ENCODE data around the gene DDX31.

Gene DDX31

GRCh38 chr9:132673355-132673754 lies 3.6 kb upstream of the DDX31 start:
- no peak for DNase-seq (ENCODE audit: low read depth in 2 of 2)

- no peak for DNase-seq (ENCODE audit: low read depth in 2 of 2)
These were observed 2.6 kb upstream of the DDX31 start for GRCh38 chr9:132672413-132672690.

- no peak for DNase-seq (ENCODE audit: low read depth in 2 of 2)
These were observed 2.0 kb upstream of the DDX31 start for GRCh38 chr9:132671620-132672412.

DNA sequence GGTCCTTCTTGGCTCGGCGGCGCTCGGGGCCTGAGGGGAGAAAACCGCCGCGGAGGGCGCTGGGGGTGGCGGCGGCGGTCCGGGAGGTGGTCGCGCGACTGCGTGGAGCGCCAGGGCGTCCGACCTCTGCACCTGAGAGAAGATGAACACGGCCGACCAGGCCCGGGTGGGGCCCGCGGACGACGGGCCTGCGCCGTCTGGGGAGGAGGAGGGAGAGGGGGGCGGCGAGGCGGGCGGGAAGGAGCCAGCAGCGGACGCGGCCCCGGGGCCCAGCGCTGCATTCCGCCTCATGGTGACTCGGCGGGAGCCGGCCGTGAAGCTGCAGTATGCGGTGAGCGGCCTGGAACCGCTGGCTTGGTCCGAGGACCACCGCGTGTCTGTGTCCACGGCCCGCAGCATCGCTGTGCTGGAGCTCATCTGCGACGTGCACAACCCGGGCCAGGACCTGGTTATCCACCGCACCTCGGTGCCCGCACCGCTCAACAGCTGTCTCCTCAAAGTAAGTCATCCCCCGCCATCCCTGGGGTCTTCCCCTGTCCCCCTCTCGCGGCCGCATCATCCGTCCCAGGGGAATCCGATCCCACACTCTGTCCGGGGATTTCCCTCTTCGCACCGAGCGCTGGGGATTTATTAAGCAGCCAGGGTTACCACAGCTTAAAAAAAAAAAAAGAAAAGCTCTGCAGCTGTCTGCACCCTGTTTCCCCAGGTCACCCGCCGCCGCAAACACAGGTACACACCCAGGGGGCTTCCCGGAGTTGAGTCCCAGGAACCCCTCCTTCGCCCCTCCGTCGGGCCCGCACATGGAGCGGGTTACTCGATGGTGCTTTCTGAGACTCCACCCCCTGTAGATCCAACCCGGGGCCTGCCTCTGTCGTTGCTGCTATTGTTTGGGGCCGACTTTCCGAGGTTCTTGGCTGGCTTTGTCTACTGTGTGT lies 941 bp upstream of the DDX31 start, which contains the start of gene GTF3C4:
Gene GTF3C4 (plus strand): TSS at position 8 of the 935 bp plus-strand sequence. CDS start 135 bp downstream, at position 143.
- DNase-seq (ENCODE audit: low read depth in 2 of 2): peak; percentile 13 to 14

GRCh38 chr9:132669319-132669697 lies 475 bp downstream of the DDX31 start:
- DNase-seq (ENCODE audit: low read depth in 2 of 2): no peak

DNA sequence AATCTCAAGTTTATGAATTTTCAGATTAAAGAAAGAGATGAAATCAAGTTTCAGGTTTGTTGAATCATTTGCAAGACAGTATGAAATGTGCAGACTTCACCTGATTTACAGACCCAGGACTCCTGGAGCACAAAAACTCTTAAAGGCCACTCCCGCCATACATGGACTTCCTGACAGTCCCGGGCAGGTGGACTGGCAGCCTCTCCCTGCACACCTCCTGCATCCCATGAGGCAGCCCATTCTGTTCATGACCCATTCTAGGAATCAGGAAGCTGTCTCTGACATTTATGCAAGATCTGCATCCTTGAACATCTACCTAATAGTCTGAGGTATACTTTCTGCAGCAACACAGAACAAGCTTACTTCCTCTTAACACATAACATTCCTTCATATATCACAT lies 5.9 kb downstream of the DDX31 start:
- no peak for DNase-seq (ENCODE audit: low read depth in 2 of 2)

GRCh38 chr9:132663117-132663516 lies 6.7 kb downstream of the DDX31 start:
- DNase-seq (ENCODE audit: low read depth in 2 of 2): no peak

- no peak for DNase-seq (ENCODE audit: low read depth in 2 of 2)
These were observed 7.4 kb downstream of the DDX31 start for GRCh38 chr9:132662152-132662945.

DNA sequence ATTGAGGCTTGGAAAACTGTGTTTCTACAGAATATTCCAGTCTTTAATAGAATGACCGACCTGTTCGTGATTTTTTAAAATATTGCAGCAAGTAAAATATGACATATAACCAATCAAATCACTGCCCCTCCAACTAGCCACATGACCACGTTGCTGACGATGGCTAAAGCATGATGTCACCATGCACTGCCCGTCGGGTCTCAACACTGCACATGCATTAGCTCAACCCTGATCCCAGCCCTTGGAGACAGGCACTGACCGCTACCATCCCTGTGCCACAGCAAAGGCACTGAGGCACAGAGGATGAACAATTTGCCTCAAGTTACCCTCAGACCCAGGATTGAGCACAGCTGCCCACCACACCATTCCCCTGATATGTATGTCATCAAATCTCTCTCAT lies 13.5 kb downstream of the DDX31 start:
- DNase-seq (ENCODE audit: low read depth in 2 of 2): no peak

DNA sequence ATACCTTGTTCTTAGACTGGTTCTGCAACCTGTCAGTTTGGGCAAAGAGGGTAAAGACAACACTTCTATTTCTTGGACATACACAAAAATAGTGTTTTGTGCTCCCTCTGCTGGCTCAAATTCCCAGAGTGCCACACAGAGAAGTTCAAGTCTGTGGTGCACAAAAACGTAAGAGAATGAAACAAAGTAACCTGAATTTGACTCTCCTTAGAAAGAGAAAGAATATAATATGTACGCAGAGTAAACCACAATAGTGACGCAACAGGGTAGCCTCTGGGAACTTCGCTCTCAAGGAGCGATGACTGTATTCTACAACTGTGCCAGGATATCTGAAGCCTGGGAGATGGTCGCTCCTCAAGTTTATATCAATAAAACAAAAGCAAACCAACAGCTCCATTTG lies 18.5 kb downstream of the DDX31 start:
- DNase-seq (ENCODE audit: low read depth in 2 of 2): no peak

GRCh38 chr9:132648685-132649084 lies 21.1 kb downstream of the DDX31 start:
- DNase-seq (ENCODE audit: low read depth in 2 of 2): no peak

- no peak for DNase-seq (ENCODE audit: low read depth in 2 of 2)
These were observed 21.5 kb downstream of the DDX31 start for GRCh38 chr9:132648283-132648682.

DNA sequence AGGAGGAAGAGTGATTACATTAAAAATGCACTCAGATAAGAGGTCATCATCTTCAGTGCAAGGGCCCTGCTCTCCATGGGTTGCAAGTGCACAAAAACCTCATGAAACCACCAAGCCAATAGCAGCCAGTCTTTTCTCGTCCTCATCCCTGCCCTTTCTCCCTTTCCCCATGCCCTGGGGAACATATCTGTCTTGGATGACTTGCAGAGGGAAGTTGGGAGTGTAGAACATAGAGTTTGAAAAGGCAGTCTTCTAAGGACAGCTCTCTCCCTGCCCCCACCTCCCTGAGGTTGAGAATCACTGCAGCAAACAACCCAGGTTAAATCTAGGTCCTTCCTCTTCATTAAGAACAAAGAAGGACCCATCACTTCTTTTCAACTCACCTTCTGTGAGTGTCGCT lies 22.0 kb downstream of the DDX31 start:
- DNase-seq (ENCODE audit: low read depth in 2 of 2): no peak

DNA sequence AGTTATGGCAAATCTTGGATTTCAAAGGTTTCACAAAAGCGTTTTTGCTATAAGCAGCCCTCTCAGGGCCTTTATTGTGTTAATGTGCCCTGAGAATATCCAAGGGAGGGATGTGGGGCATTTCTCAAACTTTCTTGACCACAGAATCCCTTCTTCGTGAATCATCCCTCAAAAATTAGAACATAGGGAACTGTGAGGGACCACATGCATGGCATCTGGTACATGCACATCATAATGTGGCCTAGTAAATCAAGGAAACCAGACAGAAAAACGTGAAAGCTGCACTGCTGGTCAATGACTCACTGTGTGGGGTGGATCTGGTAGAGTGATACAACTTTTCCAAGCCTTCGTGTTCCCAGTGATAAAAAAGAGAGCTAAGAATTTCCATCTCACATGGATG lies 22.4 kb downstream of the DDX31 start:
- no peak for DNase-seq (ENCODE audit: low read depth in 2 of 2)

DNA sequence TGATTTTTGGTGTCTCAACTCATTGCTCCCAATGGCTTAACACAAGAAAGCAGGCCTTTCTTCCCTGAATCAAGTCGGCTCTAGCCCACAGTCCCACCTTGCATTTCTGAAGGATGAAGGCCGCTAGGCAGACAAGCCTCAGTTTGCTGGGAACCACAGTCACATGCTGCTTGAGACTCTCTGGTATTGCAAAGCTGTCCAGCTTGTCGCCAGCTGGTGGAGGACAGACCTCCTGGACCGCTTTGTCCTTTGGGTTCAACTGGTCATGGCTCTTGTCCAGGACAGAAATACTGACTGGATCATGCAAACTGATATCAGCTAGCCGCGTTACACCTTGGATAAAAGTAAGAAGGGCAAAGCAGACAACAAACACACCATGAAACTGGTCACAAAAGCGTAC lies 23.1 kb downstream of the DDX31 start:
- no peak for DNase-seq (ENCODE audit: low read depth in 2 of 2)

DNA sequence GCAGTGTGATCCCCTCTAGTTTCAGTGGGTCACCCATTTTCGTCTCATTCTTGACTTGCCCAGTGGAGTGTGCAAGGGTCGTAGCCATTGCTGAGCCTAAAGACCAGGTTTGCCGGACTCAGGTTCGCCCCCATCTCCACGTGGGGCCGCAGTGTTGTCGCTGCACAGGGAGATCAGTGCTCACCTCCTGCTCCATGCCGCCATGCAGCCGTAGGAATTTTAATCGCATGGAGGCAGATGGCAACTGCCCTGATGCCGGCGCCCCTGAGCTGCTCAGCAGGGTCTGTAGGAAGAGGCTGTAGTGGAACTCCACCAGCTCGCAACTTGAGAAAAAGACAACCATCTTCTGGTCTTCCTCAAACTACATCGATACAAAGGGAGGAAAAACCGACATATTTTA lies 24.1 kb downstream of the DDX31 start:
- DNase-seq (ENCODE audit: low read depth in 2 of 2): no peak

GRCh38 chr9:132645306-132645705 lies 24.5 kb downstream of the DDX31 start:
- DNase-seq (ENCODE audit: low read depth in 2 of 2): no peak

GRCh38 chr9:132644251-132644650 lies 25.5 kb downstream of the DDX31 start:
- no peak for DNase-seq (ENCODE audit: low read depth in 2 of 2)

- DNase-seq (ENCODE audit: low read depth in 2 of 2): no peak
These were observed 28.6 kb downstream of the DDX31 start for GRCh38 chr9:132641216-132641615.

GRCh38 chr9:132639322-132639721 lies 30.5 kb downstream of the DDX31 start:
- DNase-seq (ENCODE audit: low read depth in 2 of 2): no peak

GRCh38 chr9:132638240-132638639 lies 31.5 kb downstream of the DDX31 start:
- DNase-seq (ENCODE audit: low read depth in 2 of 2): no peak

GRCh38 chr9:132637801-132638200 lies 32.0 kb downstream of the DDX31 start:
- no peak for DNase-seq (ENCODE audit: low read depth in 2 of 2)

All from stimulated activated CD8-positive, alpha-beta memory T cell treated with anti-CD3 and anti-CD28 coated beads, Interleukin-7, amount 100 ng/mL, for 1 hour (primary cell).